HCEC 1CT (cell line): ENCODE data around the gene GNG5.
"Not testable (repeated sequence)": the region's sequence is repeated elsewhere in the genome, so short reads cannot be mapped to it uniquely, and the experiment has no call there.

Experiments
- DNase-seq: peaks from one replicate; pipeline ENCODE4 v3.0.0-alpha.2; 2017

GNG5 gene

DNA sequence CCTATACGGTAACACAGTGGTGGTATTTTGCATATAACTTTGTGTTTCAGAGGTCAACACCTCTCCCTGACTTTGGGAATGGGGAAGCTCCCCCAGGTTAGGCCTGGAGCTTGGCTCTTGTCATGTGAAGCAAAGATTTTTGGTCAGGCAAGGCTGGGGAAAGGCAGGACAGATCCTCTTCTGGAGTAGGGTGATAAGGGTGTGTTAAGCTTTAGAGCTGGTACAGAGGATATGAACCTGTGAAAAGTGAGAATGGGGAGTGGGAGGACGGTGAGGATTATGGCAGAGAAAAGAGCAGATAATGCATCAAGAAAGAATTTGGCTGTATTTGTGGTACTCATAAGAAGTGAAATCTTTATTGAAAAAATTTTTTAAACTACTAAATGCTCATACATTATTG, 25.1 kb downstream of the GNG5 start:
- DNase-seq = no peak

GRCh38 chr1:84480650-84481049, 25.7 kb downstream of the GNG5 start:
- no peak for DNase-seq

DNA sequence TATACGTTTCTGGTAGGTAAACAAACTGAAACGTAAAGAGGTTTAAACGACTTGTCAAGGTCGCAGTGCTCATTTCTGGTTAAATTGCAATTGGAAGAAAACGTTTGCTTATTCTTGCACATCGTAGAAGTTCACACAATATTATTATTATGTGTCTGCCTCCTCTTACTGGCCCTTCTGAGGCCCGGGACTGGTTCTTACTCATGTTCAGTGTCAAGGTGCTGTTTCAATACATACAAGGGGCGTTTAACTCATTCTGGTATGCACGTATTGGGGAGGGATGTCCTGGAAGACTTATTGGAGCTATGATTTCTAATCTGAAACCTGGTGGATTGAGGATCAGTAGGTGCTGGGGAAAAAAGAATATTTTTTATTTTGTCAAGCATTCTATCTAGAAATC, 26.4 kb downstream of the GNG5 start:
- peak; percentile 16 for DNase-seq

GRCh38 chr1:84478876-84479868, 27.2 kb downstream of the GNG5 start, which contains the start of gene RPF1:
TSS of gene RPF1 (plus strand) at chr1:84479266. CDS start at chr1:84479282, 16 bp downstream.
- DNase-seq = peak; percentile 84

DNA sequence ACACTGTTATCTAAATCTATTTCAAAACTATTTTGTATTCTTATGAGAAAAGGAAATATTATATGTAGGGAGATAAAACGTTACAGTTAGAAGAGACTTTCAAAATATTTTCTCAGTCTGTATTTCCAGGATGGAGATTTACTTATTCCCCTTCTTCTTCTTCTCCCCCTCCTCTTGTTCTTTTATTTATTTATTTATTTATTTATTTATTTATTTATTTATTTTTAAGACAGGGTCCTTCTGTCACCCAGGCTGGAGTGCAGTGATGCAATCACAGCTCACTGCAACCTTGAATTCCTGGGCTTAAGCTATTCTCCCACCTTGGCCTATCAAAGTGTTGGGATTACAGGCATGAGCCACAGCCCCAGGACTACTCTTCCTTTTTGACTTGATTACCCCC, 30.2 kb downstream of the GNG5 start:
- DNase-seq = no peak

GRCh38 chr1:84467298-84467697, 39.1 kb downstream of the GNG5 start:
- no peak for DNase-seq

- DNase-seq = no peak
These were observed 44.3 kb downstream of the GNG5 start for GRCh38 chr1:84462118-84462517.

DNA sequence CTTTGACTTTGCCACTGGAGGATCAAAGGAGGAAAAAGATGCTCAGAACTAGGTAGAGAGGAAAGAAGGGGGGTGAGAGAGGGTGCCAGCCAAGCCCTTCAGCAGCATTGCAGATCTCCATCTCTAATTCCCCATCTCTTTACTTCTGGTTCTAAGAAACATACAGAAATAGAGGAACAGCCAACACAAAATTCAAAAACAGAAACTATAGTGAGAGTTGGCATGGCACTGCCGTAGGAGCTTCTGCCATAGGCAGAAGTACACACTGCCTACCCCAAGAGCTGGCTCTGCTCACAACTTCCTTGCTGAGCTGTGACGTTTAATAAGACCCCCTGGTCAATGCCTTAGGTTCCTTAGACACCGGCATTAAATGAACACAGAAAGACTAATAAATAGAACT, 53.9 kb downstream of the GNG5 start:
- DNase-seq = no peak

DNA sequence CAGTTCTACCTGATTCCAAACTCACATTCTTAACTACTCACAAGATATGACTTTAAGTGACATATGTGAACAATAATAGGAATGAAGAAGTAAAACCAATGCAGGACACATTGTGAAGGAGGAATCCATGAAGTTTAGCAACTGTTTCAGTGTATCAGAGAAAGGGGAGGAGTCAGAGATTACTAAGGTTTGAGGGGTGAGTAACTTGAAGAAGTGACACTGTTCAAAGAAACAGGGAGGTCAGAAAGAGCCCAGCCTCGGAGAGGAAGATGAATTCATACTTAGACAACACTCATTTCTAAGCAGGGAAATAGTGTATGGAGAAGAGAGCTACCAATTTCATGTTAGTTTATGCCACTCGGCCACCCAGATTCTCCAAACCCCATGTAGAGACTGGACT, 55.5 kb downstream of the GNG5 start:
- no peak for DNase-seq

DNA sequence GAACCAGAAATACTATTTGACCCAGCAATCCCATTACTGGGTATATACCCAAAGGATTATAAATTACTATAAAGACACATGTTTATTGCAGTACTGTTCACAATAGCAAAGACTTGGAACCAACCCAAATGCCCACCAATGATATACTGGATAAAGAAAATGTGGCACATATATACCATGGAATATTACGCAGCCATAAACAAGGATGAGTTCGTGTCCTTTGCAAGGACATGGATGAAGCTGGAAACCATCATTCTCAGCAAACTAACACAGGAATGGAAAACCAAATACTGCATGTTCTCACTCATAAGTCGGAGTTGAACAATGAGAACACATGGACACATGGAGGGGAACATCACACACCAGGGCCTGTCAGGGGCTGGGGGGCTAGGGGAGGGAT, 57.7 kb downstream of the GNG5 start:
- DNase-seq = not testable (repeated sequence)
